HepG2 (cell line): Measurements from ENCODE around the gene PARN. TPM values are rescaled to one million over a fixed set of nuclear protein-coding genes. Genes with fewer than 3 reads are reported as not detected.
A peak's percentile ranks its signal among the peaks of the same experiment; 100 is the strongest.

Experiments
- MAZ ChIP-seq, 2 experiments: sonication (generic) in 1 of 2; formaldehyde crosslinking in 1 of 2; IDR thresholded peaks; 2 replicates each; pipeline versions ENCODE4 v1.5.0 to v1.6.1; 2012 to 2020; ENCODE audit warnings: low read depth in 2 of 2, mild to moderate bottlenecking in 2 of 2, borderline replicate concordance in 1 of 2, improper control_type of control experiment in 1 of 2, low read length in 1 of 2, missing genetic modification reagents in 1 of 2, moderate library complexity in 1 of 2
- NPAS2 ChIP-seq: sonication (generic); formaldehyde crosslinking; IDR thresholded peaks from 2 replicates; pipeline ENCODE4 v1.8.0; 2022; ENCODE audit warnings: mild to moderate bottlenecking, missing genetic modification reagents, borderline replicate concordance
- PITX1 ChIP-seq: sonication (generic); formaldehyde crosslinking; IDR thresholded peaks from 2 replicates; pipeline ENCODE4 v1.5.1; 2020; ENCODE audit warnings: mild to moderate bottlenecking, missing genetic modification reagents
- ZKSCAN1 ChIP-seq: fragments of 150-350 bp; IDR thresholded peaks from 2 replicates; pipeline ENCODE4 v1.6.1; 2014; ENCODE audit warnings: low read length
- ZMYM4 ChIP-seq: sonication (generic); formaldehyde crosslinking; IDR thresholded peaks from 2 replicates; pipeline ENCODE4 v1.8.1; 2023; ENCODE audit warnings: mild to moderate bottlenecking, missing genetic modification reagents
- ZNF775 ChIP-seq: sonication (generic); formaldehyde crosslinking; IDR thresholded peaks from 2 replicates; pipeline ENCODE4 v1.4.0; 2020; ENCODE audit warnings: missing genetic modification reagents, mild to moderate bottlenecking, moderate library complexity, borderline replicate concordance
- polyA plus RNA-seq, 8 experiments: library from polyadenylated mRNA; depleted of rRNA in 3 of 8; stranded (reverse) in 7 of 8; unstranded in 1 of 8; fragments of >200 nt; fragmentation: Illumina TruSeq in 4 of 8; extraction: Trizol in 4 of 8; gene quantifications; 2 replicates each; pipeline versions ENCODE4 v1.2.1 to v1.2.3, GENCODE V29; 2011 to 2016; ENCODE audit warnings: low read depth in 4 of 8, missing spikeins in 1 of 8, mixed read lengths in 1 of 8; ENCODE audit not compliant: insufficient read depth in 1 of 8
- total RNA-seq, 5 experiments: library from RNA; depleted of rRNA; stranded (reverse); fragments of >200 nt; fragmentation: Illumina TruSeq; extraction: Trizol; gene quantifications; 2 replicates each; pipeline ENCODE4 v1.2.3, GENCODE V29; 2016; ENCODE audit warnings: low read depth in 1 of 5
- TF ChIP-seq, protein P1 (sequence below): sonication (generic); formaldehyde crosslinking; IDR thresholded peaks from 2 replicates; pipeline ENCODE4 v1.5.1; 2020; ENCODE audit warnings: missing genetic modification reagents, mild to moderate bottlenecking, borderline replicate concordance
- TF ChIP-seq, protein P2 (sequence below): sonication (generic); formaldehyde crosslinking; IDR thresholded peaks from 2 replicates; pipeline ENCODE4 v1.8.1; 2023; ENCODE audit warnings: mild to moderate bottlenecking, inconsistent platforms, moderate library complexity, missing genetic modification reagents, borderline replicate concordance
- TF ChIP-seq, protein P3 (sequence below): sonication (generic); formaldehyde crosslinking; conservative IDR thresholded peaks from 2 replicates; pipeline ENCODE4 v1.4.0; 2020; ENCODE audit warnings: missing genetic modification reagents
- TF ChIP-seq, protein P4 (sequence below): sonication (generic); formaldehyde crosslinking; IDR thresholded peaks from 2 replicates; pipeline ENCODE4 v1.4.0; 2020; ENCODE audit warnings: low read depth, mild to moderate bottlenecking, missing genetic modification reagents
- TF ChIP-seq, protein P5 (sequence below): sonication (generic); formaldehyde crosslinking; IDR thresholded peaks from one replicate; pipeline ENCODE4 v1.5.1; 2020; ENCODE audit warnings: mild to moderate bottlenecking, missing genetic modification reagents; ENCODE audit errors: not compliant biosample characterization
- TF ChIP-seq, protein P6 (sequence below): IDR thresholded peaks from 2 replicates; pipeline ENCODE4 v1.6.1; 2016; ENCODE audit warnings: mild to moderate bottlenecking, missing biosample characterization, missing genetic modification reagents

Gene PARN
- total and polyA plus RNA-seq, 2 of the 13 experiments (the other 11 are each of a cell fraction or from before 2014, with no cell fraction given) = 13.3 to 47.6 TPM

DNA sequence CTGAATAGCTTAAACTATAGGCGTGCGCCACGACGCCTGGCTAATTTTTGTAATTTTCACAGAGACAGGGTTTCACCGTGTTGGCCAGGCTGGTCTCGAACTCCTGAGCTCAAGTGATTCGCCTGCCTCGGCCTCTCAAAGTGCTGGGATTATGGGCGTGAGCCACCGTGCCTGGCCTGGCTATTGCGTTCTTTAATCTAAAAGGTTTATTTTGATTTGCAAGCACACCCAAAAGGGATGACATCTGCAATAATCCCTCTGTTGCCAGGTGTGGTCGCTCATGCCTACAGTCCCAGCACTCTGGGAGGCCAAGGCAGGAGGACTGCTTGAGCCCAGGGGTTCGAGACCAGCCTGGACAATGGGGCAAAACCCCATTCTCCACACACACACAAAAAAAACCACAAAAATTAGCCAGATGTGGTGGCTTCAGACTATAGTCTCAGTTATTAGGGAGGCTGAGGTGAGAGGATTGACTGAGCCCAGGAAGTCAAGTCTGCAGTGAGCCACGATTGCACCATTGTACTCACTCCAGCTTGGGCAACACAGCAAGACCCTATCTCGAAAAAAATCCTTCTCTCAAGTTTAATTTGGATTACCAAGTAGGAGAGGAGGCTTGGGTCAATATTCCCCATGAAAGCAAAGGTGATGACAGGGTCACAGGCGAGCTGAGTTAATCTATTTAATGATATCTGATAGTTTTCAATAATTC lies 144.1 kb downstream of the PARN start (continued):
- TF ChIP-seq, protein P1, sequence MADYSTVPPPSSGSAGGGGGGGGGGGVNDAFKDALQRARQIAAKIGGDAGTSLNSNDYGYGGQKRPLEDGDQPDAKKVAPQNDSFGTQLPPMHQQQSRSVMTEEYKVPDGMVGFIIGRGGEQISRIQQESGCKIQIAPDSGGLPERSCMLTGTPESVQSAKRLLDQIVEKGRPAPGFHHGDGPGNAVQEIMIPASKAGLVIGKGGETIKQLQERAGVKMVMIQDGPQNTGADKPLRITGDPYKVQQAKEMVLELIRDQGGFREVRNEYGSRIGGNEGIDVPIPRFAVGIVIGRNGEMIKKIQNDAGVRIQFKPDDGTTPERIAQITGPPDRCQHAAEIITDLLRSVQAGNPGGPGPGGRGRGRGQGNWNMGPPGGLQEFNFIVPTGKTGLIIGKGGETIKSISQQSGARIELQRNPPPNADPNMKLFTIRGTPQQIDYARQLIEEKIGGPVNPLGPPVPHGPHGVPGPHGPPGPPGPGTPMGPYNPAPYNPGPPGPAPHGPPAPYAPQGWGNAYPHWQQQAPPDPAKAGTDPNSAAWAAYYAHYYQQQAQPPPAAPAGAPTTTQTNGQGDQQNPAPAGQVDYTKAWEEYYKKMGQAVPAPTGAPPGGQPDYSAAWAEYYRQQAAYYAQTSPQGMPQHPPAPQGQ (CRISPR knock-in tag) = no peak
- TF ChIP-seq ZMYM4 (no peak; the same call in 1 of the 2 replicates), PITX1 (CRISPR knock-in tag) (no peak), NPAS2 (CRISPR knock-in tag) (no peak), ZKSCAN1 (no peak), MAZ (IDR thresholded peaks at IDR 0.05; ENCODE audit: borderline replicate concordance, low read depth, low read length) (no peak), MAZ (CRISPR knock-in tag; IDR thresholded peaks at IDR 0.05; ENCODE audit: low read depth) (0 out of 2 replicates have a peak, but pooled peaks have one; percentile 37), ZNF775 (no peak)
- TF ChIP-seq, protein P2, sequence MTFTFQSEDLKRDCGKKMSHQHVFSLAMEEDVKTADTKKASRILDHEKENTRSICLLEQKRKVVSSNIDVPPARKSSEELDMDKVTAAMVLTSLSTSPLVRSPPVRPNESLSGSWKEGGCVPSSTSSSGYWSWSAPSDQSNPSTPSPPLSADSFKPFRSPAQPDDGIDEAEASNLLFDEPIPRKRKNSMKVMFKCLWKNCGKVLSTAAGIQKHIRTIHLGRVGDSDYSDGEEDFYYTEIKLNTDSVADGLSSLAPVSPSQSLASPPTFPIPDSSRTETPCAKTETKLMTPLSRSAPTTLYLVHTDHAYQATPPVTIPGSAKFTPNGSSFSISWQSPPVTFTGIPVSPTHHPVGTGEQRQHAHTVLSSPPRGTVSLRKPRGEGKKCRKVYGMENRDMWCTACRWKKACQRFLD (CRISPR knock-in tag) = no peak
- TF ChIP-seq, protein P3, sequence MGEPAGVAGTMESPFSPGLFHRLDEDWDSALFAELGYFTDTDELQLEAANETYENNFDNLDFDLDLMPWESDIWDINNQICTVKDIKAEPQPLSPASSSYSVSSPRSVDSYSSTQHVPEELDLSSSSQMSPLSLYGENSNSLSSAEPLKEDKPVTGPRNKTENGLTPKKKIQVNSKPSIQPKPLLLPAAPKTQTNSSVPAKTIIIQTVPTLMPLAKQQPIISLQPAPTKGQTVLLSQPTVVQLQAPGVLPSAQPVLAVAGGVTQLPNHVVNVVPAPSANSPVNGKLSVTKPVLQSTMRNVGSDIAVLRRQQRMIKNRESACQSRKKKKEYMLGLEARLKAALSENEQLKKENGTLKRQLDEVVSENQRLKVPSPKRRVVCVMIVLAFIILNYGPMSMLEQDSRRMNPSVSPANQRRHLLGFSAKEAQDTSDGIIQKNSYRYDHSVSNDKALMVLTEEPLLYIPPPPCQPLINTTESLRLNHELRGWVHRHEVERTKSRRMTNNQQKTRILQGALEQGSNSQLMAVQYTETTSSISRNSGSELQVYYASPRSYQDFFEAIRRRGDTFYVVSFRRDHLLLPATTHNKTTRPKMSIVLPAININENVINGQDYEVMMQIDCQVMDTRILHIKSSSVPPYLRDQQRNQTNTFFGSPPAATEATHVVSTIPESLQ (CRISPR knock-in tag) = no peak
- TF ChIP-seq, protein P4, sequence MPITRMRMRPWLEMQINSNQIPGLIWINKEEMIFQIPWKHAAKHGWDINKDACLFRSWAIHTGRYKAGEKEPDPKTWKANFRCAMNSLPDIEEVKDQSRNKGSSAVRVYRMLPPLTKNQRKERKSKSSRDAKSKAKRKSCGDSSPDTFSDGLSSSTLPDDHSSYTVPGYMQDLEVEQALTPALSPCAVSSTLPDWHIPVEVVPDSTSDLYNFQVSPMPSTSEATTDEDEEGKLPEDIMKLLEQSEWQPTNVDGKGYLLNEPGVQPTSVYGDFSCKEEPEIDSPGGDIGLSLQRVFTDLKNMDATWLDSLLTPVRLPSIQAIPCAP (CRISPR knock-in tag) = no peak
- TF ChIP-seq, protein P5, sequence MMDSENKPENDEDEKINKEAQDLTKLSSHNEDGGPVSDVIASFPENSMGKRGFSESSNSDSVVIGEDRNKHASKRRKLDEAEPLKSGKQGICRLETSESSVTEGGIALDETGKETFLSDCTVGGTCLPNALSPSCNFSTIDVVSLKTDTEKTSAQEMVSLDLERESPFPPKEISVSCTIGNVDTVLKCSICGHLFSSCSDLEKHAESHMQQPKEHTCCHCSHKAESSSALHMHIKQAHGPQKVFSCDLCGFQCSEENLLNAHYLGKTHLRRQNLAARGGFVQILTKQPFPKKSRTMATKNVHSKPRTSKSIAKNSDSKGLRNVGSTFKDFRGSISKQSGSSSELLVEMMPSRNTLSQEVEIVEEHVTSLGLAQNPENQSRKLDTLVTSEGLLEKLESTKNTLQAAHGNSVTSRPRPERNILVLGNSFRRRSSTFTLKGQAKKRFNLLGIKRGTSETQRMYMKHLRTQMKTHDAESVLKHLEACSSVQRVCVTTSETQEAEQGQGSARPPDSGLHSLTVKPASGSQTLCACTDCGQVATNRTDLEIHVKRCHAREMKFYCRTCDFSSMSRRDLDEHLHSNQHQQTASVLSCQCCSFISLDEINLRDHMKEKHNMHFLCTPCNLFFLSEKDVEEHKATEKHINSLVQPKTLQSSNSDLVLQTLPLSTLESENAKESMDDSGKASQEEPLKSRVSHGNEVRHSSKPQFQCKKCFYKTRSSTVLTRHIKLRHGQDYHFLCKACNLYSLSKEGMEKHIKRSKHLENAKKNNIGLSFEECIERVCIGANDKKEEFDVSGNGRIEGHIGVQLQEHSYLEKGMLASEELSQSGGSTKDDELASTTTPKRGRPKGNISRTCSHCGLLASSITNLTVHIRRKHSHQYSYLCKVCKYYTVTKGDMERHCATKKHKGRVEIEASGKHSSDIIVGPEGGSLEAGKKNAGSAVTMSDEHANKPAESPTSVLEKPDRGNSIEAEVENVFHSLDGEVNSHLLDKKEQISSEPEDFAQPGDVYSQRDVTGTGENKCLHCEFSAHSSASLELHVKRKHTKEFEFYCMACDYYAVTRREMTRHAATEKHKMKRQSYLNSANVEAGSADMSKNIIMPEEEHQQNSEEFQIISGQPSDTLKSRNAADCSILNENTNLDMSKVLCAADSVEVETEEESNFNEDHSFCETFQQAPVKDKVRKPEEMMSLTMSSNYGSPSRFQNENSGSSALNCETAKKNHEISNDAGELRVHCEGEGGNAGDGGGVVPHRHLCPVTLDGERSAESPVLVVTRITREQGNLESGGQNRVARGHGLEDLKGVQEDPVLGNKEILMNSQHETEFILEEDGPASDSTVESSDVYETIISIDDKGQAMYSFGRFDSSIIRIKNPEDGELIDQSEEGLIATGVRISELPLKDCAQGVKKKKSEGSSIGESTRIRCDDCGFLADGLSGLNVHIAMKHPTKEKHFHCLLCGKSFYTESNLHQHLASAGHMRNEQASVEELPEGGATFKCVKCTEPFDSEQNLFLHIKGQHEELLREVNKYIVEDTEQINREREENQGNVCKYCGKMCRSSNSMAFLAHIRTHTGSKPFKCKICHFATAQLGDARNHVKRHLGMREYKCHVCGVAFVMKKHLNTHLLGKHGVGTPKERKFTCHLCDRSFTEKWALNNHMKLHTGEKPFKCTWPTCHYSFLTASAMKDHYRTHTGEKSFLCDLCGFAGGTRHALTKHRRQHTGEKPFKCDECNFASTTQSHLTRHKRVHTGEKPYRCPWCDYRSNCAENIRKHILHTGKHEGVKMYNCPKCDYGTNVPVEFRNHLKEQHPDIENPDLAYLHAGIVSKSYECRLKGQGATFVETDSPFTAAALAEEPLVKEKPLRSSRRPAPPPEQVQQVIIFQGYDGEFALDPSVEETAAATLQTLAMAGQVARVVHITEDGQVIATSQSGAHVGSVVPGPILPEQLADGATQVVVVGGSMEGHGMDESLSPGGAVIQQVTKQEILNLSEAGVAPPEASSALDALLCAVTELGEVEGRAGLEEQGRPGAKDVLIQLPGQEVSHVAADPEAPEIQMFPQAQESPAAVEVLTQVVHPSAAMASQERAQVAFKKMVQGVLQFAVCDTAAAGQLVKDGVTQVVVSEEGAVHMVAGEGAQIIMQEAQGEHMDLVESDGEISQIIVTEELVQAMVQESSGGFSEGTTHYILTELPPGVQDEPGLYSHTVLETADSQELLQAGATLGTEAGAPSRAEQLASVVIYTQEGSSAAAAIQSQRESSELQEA = peak; percentile 5
- TF ChIP-seq, protein P6, sequence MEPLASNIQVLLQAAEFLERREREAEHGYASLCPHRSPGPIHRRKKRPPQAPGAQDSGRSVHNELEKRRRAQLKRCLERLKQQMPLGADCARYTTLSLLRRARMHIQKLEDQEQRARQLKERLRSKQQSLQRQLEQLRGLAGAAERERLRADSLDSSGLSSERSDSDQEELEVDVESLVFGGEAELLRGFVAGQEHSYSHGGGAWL = 0 out of 2 replicates have a peak, but pooled peaks have one; percentile 10
